Purkinje cell (primary cell): ENCODE results near the gene ZSCAN18. TPM values are rescaled to one million over a fixed set of nuclear protein-coding genes. Genes with fewer than 3 reads are reported as not detected.

Experiments
- polyA plus RNA-seq: library from polyadenylated mRNA; unstranded; fragments of >200 nt; fragmentation: Nextera tagmentation; gene quantifications from 2 replicates; pipeline ENCODE4 v1.2.1, GENCODE V29; 2014

The ZSCAN18 gene
- 24.8 and 26.1 TPM in 2 replicates for polyA plus RNA-seq

GRCh38 chr19:58097781-58098681 lies at the start of gene ZSCAN18:
Gene ZSCAN18 (minus strand): TSS chr19:58098231. CDS start chr19:58090267, 7,964 bp downstream.

GRCh38 chr19:58059003-58059670 lies 38.9 kb downstream of the ZSCAN18 start, which contains the start of gene ZNF135:
Gene ZNF135 (plus strand): TSS chr19:58059282. CDS start chr19:58060003, 721 bp downstream.

Other genes starting within 250 kb of the ZSCAN18 start
- 9.4 and 10.9 TPM in 2 replicates for gene ZNF587, start 248.4 kb downstream of the ZSCAN18 start, polyA plus RNA-seq
- 44.4 and 50.3 TPM in 2 replicates for gene ZNF814, start 209.2 kb downstream of the ZSCAN18 start, polyA plus RNA-seq
- gene ZNF417, start 181.6 kb downstream of the ZSCAN18 start, polyA plus RNA-seq = 1.8 and 4.3 TPM in 2 replicates
- 1.4 and 3.7 TPM in 2 replicates for gene ZNF418, start 162.8 kb downstream of the ZSCAN18 start, polyA plus RNA-seq
- 1.2 and 3.0 TPM in 2 replicates for gene ZNF256, start 150.5 kb downstream of the ZSCAN18 start, polyA plus RNA-seq
- 0.45 TPM in 1 of 2 replicates, not detected in the other for gene C19orf18, start 123.7 kb downstream of the ZSCAN18 start, polyA plus RNA-seq
- 5.3 and 13.3 TPM in 2 replicates for gene ZNF606, start 95.4 kb downstream of the ZSCAN18 start, polyA plus RNA-seq
- gene ZSCAN1, start 64.2 kb downstream of the ZSCAN18 start, polyA plus RNA-seq = 0.52 TPM in 1 of 2 replicates, not detected in the other
- gene ZNF135, start 38.9 kb downstream of the ZSCAN18 start, polyA plus RNA-seq = 5.3 and 5.6 TPM in 2 replicates
- gene ZNF329, start 52.6 kb upstream of the ZSCAN18 start, polyA plus RNA-seq = 2.5 and 2.9 TPM in 2 replicates
- 4.2 and 9.0 TPM in 2 replicates for gene ZNF274, start 84.8 kb upstream of the ZSCAN18 start, polyA plus RNA-seq
- 18.3 and 31.5 TPM in 2 replicates for gene ZNF544, start 130.7 kb upstream of the ZSCAN18 start, polyA plus RNA-seq
- 0.55 and 1.3 TPM in 2 replicates for gene ZNF8, start 180.7 kb upstream of the ZSCAN18 start, polyA plus RNA-seq
- gene ERVK3-1, start 207.1 kb upstream of the ZSCAN18 start, polyA plus RNA-seq = 113 and 115 TPM in 2 replicates
- 0.51 TPM in 1 of 2 replicates, not detected in the other for gene ZSCAN22, start 228.8 kb upstream of the ZSCAN18 start, polyA plus RNA-seq